Effector memory CD8-positive, alpha-beta T cell (primary cell): Measurements from ENCODE around the gene MYEOV.

Experiments
- ATAC-seq: fragments of 150-1000 bp; cut with Tn5 transposase; replicated peaks from 2 replicates; pipeline ENCODE4 v1.10.0; 2021; ENCODE audit warnings: mild to moderate bottlenecking, moderate library complexity
- DNase-seq, 3 experiments: peaks; one replicate each; pipeline ENCODE4 v3.0.0; 2021
- H3K27ac Mint-ChIP-seq, 2 donors: one replicate each; pipeline ENCODE4 v1.8.0; 2022; ENCODE audit warnings: mild to moderate bottlenecking in 2 of 2, mixed read lengths in 2 of 2, moderate library complexity in 2 of 2
- H3K27me3 Mint-ChIP-seq, 2 donors: one replicate each; pipeline ENCODE4 v1.8.0; 2022; ENCODE audit warnings: mixed read lengths in 2 of 2
- H3K36me3 Mint-ChIP-seq: one replicate; pipeline ENCODE4 v1.8.0; 2022; ENCODE audit warnings: mild to moderate bottlenecking, moderate library complexity, mixed read lengths; ENCODE audit not compliant: insufficient read depth
- H3K4me1 Mint-ChIP-seq, 2 donors: one replicate each; pipeline ENCODE4 v1.8.0; 2022; ENCODE audit warnings: low read depth in 2 of 2, mixed read lengths in 2 of 2
- H3K4me3 Mint-ChIP-seq, 2 donors: one replicate each; pipeline ENCODE4 v1.8.0; 2022; ENCODE audit warnings: mild to moderate bottlenecking in 2 of 2, mixed read lengths in 2 of 2, moderate library complexity in 2 of 2
- H3K9me3 Mint-ChIP-seq, 2 donors: one replicate each; pipeline ENCODE4 v1.8.0; 2022; ENCODE audit warnings: mixed read lengths in 2 of 2

Gene MYEOV

GRCh38 chr11:69285091-69285490 lies 8.9 kb upstream of the MYEOV start:
- peaks cover 13 to 37% of the 10 kb centered on the region in 2 donors for H3K27me3 Mint-ChIP-seq
- DNase-seq (no peak), ATAC-seq (no peak)
- no peak overlapping the region for H3K4me3 Mint-ChIP-seq
- H3K27ac Mint-ChIP-seq = no peak overlapping the region
- H3K9me3 Mint-ChIP-seq = no peaks in the 10 kb centered on the region
- no peaks in the 10 kb centered on the region for H3K36me3 Mint-ChIP-seq
- no peaks in the 10 kb centered on the region for H3K4me1 Mint-ChIP-seq

- Mint-ChIP-seq H3K27ac (no peak overlapping the region), H3K27me3 (peaks cover 13 to 38% of the 10 kb centered on the region in 2 donors), H3K9me3 (no peaks in the 10 kb centered on the region), H3K36me3 (no peaks in the 10 kb centered on the region), H3K4me1 (no peaks in the 10 kb centered on the region), H3K4me3 (no peak overlapping the region)
- DNase-seq = no peak
- no peak for ATAC-seq
These were observed 8.2 kb upstream of the MYEOV start for GRCh38 chr11:69285766-69286165.

GRCh38 chr11:69286374-69287371 lies 7.3 kb upstream of the MYEOV start:
- no peaks in the 10 kb centered on the region for H3K9me3 Mint-ChIP-seq
- H3K27ac Mint-ChIP-seq = no peak overlapping the region
- H3K27me3 Mint-ChIP-seq = peaks cover 13 to 38% of the 10 kb centered on the region in 2 donors
- ATAC-seq (no peak), DNase-seq (no peak)
- H3K36me3 Mint-ChIP-seq = no peaks in the 10 kb centered on the region
- H3K4me3 Mint-ChIP-seq = no peak overlapping the region
- H3K4me1 Mint-ChIP-seq = no peaks in the 10 kb centered on the region

GRCh38 chr11:69287968-69288882 lies 5.7 kb upstream of the MYEOV start:
- H3K9me3 Mint-ChIP-seq = no peaks in the 10 kb centered on the region
- H3K4me1 Mint-ChIP-seq = no peaks in the 10 kb centered on the region
- H3K27me3 Mint-ChIP-seq = peaks cover 13 to 37% of the 10 kb centered on the region in 2 donors
- H3K36me3 Mint-ChIP-seq = no peaks in the 10 kb centered on the region
- no peak for ATAC-seq
- H3K4me3 Mint-ChIP-seq = no peak overlapping the region
- H3K27ac Mint-ChIP-seq = no peak overlapping the region
- no peak for DNase-seq

- H3K36me3 Mint-ChIP-seq = no peaks in the 10 kb centered on the region
- DNase-seq (no peak), ATAC-seq (no peak)
- H3K27me3 Mint-ChIP-seq = peaks cover 13 to 32% of the 10 kb centered on the region in 2 donors
- H3K4me1 Mint-ChIP-seq = no peaks in the 10 kb centered on the region
- H3K4me3 Mint-ChIP-seq = no peak overlapping the region
- H3K27ac Mint-ChIP-seq = no peak overlapping the region
- H3K9me3 Mint-ChIP-seq = no peaks in the 10 kb centered on the region
These were observed 5.1 kb upstream of the MYEOV start for GRCh38 chr11:69288883-69289242.

GRCh38 chr11:69290806-69291205 lies 3.1 kb upstream of the MYEOV start:
- H3K27me3 Mint-ChIP-seq = peaks cover 0 to 15% of the 10 kb centered on the region in 2 donors
- no peak overlapping the region for H3K27ac Mint-ChIP-seq
- no peak overlapping the region for H3K4me3 Mint-ChIP-seq
- H3K36me3 Mint-ChIP-seq = no peaks in the 10 kb centered on the region
- no peak for DNase-seq
- H3K9me3 Mint-ChIP-seq = no peaks in the 10 kb centered on the region
- H3K4me1 Mint-ChIP-seq = peaks cover 7 to 12% of the 10 kb centered on the region in 2 donors
- ATAC-seq = no peak

GRCh38 chr11:69291459-69292110 lies 2.4 kb upstream of the MYEOV start:
- no peak overlapping the region for H3K4me3 Mint-ChIP-seq
- ATAC-seq (no peak), DNase-seq (no peak)
- H3K9me3 Mint-ChIP-seq = no peaks in the 10 kb centered on the region
- H3K36me3 Mint-ChIP-seq = peaks cover 2% of the 10 kb centered on the region
- peaks cover 0 to 7% of the 10 kb centered on the region in 2 donors for H3K27me3 Mint-ChIP-seq
- H3K4me1 Mint-ChIP-seq = peaks cover 11 to 15% of the 10 kb centered on the region in 2 donors
- H3K27ac Mint-ChIP-seq = no peak overlapping the region

- Mint-ChIP-seq H3K27me3 (peaks cover 0 to 6% of the 10 kb centered on the region in 2 donors), H3K27ac (no peak overlapping the region), H3K4me1 (peaks cover 17 to 21% of the 10 kb centered on the region in 2 donors), H3K9me3 (peaks cover 0 to 2% of the 10 kb centered on the region in 2 donors), H3K36me3 (peaks cover 9% of the 10 kb centered on the region), H3K4me3 (no peak overlapping the region)
- ATAC-seq = no peak
- peak; percentile 52 to 56 (median 53) for DNase-seq
These were observed 1.7 kb upstream of the MYEOV start for GRCh38 chr11:69292221-69292648.

GRCh38 chr11:69293087-69293486 lies 868 bp upstream of the MYEOV start:
- H3K9me3 Mint-ChIP-seq = peaks cover 0 to 2% of the 10 kb centered on the region in 2 donors
- H3K27ac Mint-ChIP-seq = no peak overlapping the region
- no peak overlapping the region for H3K4me3 Mint-ChIP-seq
- H3K36me3 Mint-ChIP-seq = peaks cover 17% of the 10 kb centered on the region
- DNase-seq (no peak), ATAC-seq (no peak)
- peaks cover 0 to 6% of the 10 kb centered on the region in 2 donors for H3K27me3 Mint-ChIP-seq
- H3K4me1 Mint-ChIP-seq = peaks cover 26 to 28% of the 10 kb centered on the region in 2 donors

- H3K36me3 Mint-ChIP-seq = peaks cover 24% of the 10 kb centered on the region
- no peak overlapping the region for H3K4me3 Mint-ChIP-seq
- DNase-seq = no peak
- H3K9me3 Mint-ChIP-seq = peaks cover 0 to 2% of the 10 kb centered on the region in 2 donors
- no peak for ATAC-seq
- no peak overlapping the region for H3K27ac Mint-ChIP-seq
- H3K27me3 Mint-ChIP-seq = peaks cover 0 to 5% of the 10 kb centered on the region in 2 donors
- peaks cover 31 to 37% of the 10 kb centered on the region in 2 donors for H3K4me1 Mint-ChIP-seq
These were observed 670 bp downstream of the MYEOV start for GRCh38 chr11:69294571-69295078.

GRCh38 chr11:69295079-69295994 lies 1.4 kb downstream of the MYEOV start:
- Mint-ChIP-seq H3K27ac (peak overlapping the region in 1 of 2 donors; percentile 36), H3K27me3 (no peaks in the 10 kb centered on the region), H3K9me3 (peaks cover 0 to 2% of the 10 kb centered on the region in 2 donors), H3K4me1 (peaks cover 31 to 39% of the 10 kb centered on the region in 2 donors), H3K36me3 (peaks cover 25% of the 10 kb centered on the region), H3K4me3 (peak overlapping the region; percentile 23 to 29)
- DNase-seq (no peak), ATAC-seq (no peak)
